Mucosa of descending colon (tissue), 3 donors: Measurements from ENCODE around the gene IQCK. TPM values are rescaled to one million over a fixed set of nuclear protein-coding genes. Genes with fewer than 3 reads are reported as not detected.
A peak's percentile ranks its signal among the peaks of the same experiment; 100 is the strongest.

Source experiments
- ATAC-seq: fragments of 200-7000 bp; cut with Tn5 transposase; one replicate; pipeline ENCODE4 v1.9.1; 2020; ENCODE audit warnings: mild to moderate bottlenecking, moderate library complexity
- DNase-seq, 3 donors: peaks; one replicate each; pipeline ENCODE4 v3.0.0-alpha.2; 2020
- H3K36me3 ChIP-seq: fragments of 200-600 bp; one replicate; pipeline ENCODE4 v1.8.0; 2021; ENCODE audit warnings: low read depth, mild to moderate bottlenecking
- H3K4me1 ChIP-seq: fragments of 200-600 bp; one replicate; pipeline ENCODE4 v1.8.0; 2021; ENCODE audit warnings: low read depth, mild to moderate bottlenecking
- H3K4me3 ChIP-seq: fragments of 200-600 bp; one replicate; pipeline ENCODE4 v1.8.0; 2021; ENCODE audit warnings: mild to moderate bottlenecking
- H3K9me3 ChIP-seq: fragments of 200-600 bp; one replicate; pipeline ENCODE4 v1.8.0; 2021; ENCODE audit warnings: mild to moderate bottlenecking
- CTCF ChIP-seq: fragments of 200-600 bp; IDR thresholded peaks from one replicate; pipeline ENCODE4 v1.8.0; 2022; ENCODE audit warnings: antibody characterized with exemption, mild to moderate bottlenecking
- intact Hi-C, 2 donors: fragments of 100-400 bp; cut with DNase I in 1 of 2; cut with micrococcal nuclease in 1 of 2; formaldehyde crosslinking; loops; one replicate each; pipeline versions ENCODE4 v1.11.0 to v1.11.1; 2022; cut with DNase I, micrococcal nuclease
- total RNA-seq, 3 donors: library from RNA; stranded (reverse); fragmentation: NEBNext Ultra II Directional in 2 of 3; extraction: Animal tissue kit (Norgen Biotek cat#: 25700) in 2 of 3; gene quantifications; one replicate each; pipeline versions ENCODE4 v1.2.1 to v1.2.4, GENCODE V29; 2021 to 2023
- donor health status: DM: no; HTN: no; CAD: no; lungs with moderate emphysema.
- donor health status: DM: no; HTN: no; CAD: no.
- donor health status: DM: no; HTN: yes; CAD: no.

IQCK gene
- total RNA-seq, 3 donors from 2014 or later: 9.1 to 14.0 (median 12.0) TPM

- no peak for ATAC-seq
- peak in 2 of 3 donors; percentile 40 to 53 for DNase-seq
- TF ChIP-seq CTCF: no peak
- Histone ChIP-seq H3K4me1 (peaks cover 16% of the 10 kb centered on the region), H3K9me3 (no peaks in the 10 kb centered on the region), H3K36me3 (no peaks in the 10 kb centered on the region), H3K4me3 (peak overlapping the region; percentile 14)
- intact Hi-C loops: loop anchor here in 1 of 2 donors (10.0 kb wide), 2 partner anchors 169 to 299 kb away; partner anchors contain the start of genes IQCK and KNOP1
Measured at GRCh38 chr16:19883966-19884485, 166.0 kb downstream of the IQCK start.

- ATAC-seq (peak; percentile 72), DNase-seq (peak; percentile 38 to 64 (median 54))
- Histone ChIP-seq H3K9me3 (no peaks in the 10 kb centered on the region), H3K4me1 (peaks cover 16% of the 10 kb centered on the region), H3K4me3 (peak within 1 kb of the TSS; percentile 14), H3K36me3 (no peaks in the 10 kb centered on the region)
- intact Hi-C loops: loop anchor here (5.0 to 10.0 kb wide), 4 partner anchors 170 to 328 kb away; partner anchors contain the start of genes VPS35L (in 2 of the 2), IQCK (in 1 of the 2) and KNOP1 (in 1 of the 2)
- no peak for TF ChIP-seq CTCF
Measured at GRCh38 chr16:19884611-19885450, 166.8 kb downstream of the IQCK start, which contains the start of gene GPRC5B. Gene GPRC5B, minus strand, starts transcription at chr16:19884848. Its CDS starts 12,003 bp downstream, at chr16:19872845.

- DNase-seq (peak in 1 of 3 donors; percentile 46), ATAC-seq (peak; percentile 46)
- no peaks in the 10 kb centered on the region for H3K9me3 ChIP-seq
- H3K4me3 ChIP-seq: no peak overlapping the region
- H3K36me3 ChIP-seq: no peaks in the 10 kb centered on the region
- no peak for TF ChIP-seq CTCF
- intact Hi-C loops: loop anchor here (5.0 to 10.0 kb wide), 4 partner anchors 171 to 328 kb away; partner anchors contain the start of genes VPS35L (in 2 of the 2), IQCK (in 1 of the 2) and KNOP1 (in 1 of the 2)
- H3K4me1 ChIP-seq: peaks cover 16% of the 10 kb centered on the region
Measured at GRCh38 chr16:19885451-19886072, 167.5 kb downstream of the IQCK start.

GRCh38 chr16:19886073-19886941 is 168.2 kb downstream of the IQCK start:
- H3K9me3 ChIP-seq: no peaks in the 10 kb centered on the region
- intact Hi-C loops: loop anchor here (5.0 to 10.0 kb wide), 4 partner anchors 172 to 329 kb away; partner anchors contain the start of genes VPS35L (in 2 of the 2), IQCK (in 1 of the 2) and KNOP1 (in 1 of the 2)
- no peak overlapping the region for H3K4me3 ChIP-seq
- peak; percentile 61 to 89 (median 86) for DNase-seq
- ATAC-seq: peak; percentile 80
- peaks cover 16% of the 10 kb centered on the region for H3K4me1 ChIP-seq
- H3K36me3 ChIP-seq: no peaks in the 10 kb centered on the region
- peak; percentile 98 for TF ChIP-seq CTCF
